Calu3 (cell line): ENCODE results near the gene KCNA1. TPM values are rescaled to one million over a fixed set of nuclear protein-coding genes. Genes with fewer than 3 reads are reported as not detected.

Experiments used
- Bru-seq: library from RNA; stranded (reverse); fragments of 400-500 nt; gene quantifications from one replicate; lab custom pipeline; 2021; lab: Mats Ljungman, UMichigan
- BruChase-seq, 2 experiments: library from RNA; stranded (reverse); fragments of 400-500 nt; gene quantifications; one replicate each; lab custom pipeline; 2021; lab: Mats Ljungman, UMichigan
- BruUV-seq: library from RNA; stranded (reverse); fragments of 400-500 nt; replicated peaks from 2 replicates; lab custom pipeline; 2021; lab: Mats Ljungman, UMichigan
- CTCF ChIA-PET: fragments of 300-600 bp; sonication (Branson Sonifier 250); formaldehyde crosslinking; loops from one replicate; lab custom pipeline; 2022; ENCODE audit warnings: antibody characterized with exemption; lab: Charles Lee
- DNase-seq: peaks from one replicate; pipeline ENCODE4 v3.0.0; 2022
- H3K27ac Mint-ChIP-seq: one replicate; pipeline ENCODE4 v1.8.0; 2022; ENCODE audit warnings: mixed read lengths; ENCODE audit not compliant: unreplicated experiment
- H3K27me3 Mint-ChIP-seq: one replicate; pipeline ENCODE4 v1.8.0; 2022; ENCODE audit warnings: mixed read lengths; ENCODE audit not compliant: unreplicated experiment
- H3K36me3 Mint-ChIP-seq: one replicate; pipeline ENCODE4 v1.8.0; 2022; ENCODE audit warnings: mild to moderate bottlenecking, moderate library complexity, mixed read lengths; ENCODE audit not compliant: insufficient read depth, unreplicated experiment
- H3K4me1 Mint-ChIP-seq: one replicate; pipeline ENCODE4 v1.8.0; 2022; ENCODE audit warnings: mild to moderate bottlenecking, low read depth, mixed read lengths; ENCODE audit not compliant: unreplicated experiment
- H3K4me3 Mint-ChIP-seq: one replicate; pipeline ENCODE4 v1.8.0; 2022; ENCODE audit warnings: mild to moderate bottlenecking, low read depth, moderate library complexity, mixed read lengths; ENCODE audit not compliant: unreplicated experiment
- H3K9me3 Mint-ChIP-seq: one replicate; pipeline ENCODE4 v1.8.0; 2022; ENCODE audit warnings: low read depth, mixed read lengths; ENCODE audit not compliant: unreplicated experiment
- intact Hi-C: fragments of 100-400 bp; cut with micrococcal nuclease; formaldehyde crosslinking; loops from one replicate; pipeline ENCODE4 v1.10.0; 2022; ENCODE audit not compliant: unreplicated experiment
- long read RNA-seq: library from polyadenylated mRNA; stranded (forward); transcript quantifications from one replicate; pipeline ENCODE4 v2.0.0, GENCODE V29; 2022
- total RNA-seq: library from RNA; stranded (reverse); gene quantifications from 2 replicates; pipeline ENCODE4 v1.2.3, GENCODE V29; 2022
- TF ChIP-seq, protein P1 (sequence below): fragments of 200-600 bp; IDR thresholded peaks from one replicate; pipeline ENCODE4 v1.8.0; 2022; ENCODE audit warnings: antibody characterized with exemption; ENCODE audit not compliant: unreplicated experiment

Gene KCNA1
- total RNA-seq = not detected in 2 replicates
- not detected for Bru-seq, nascent RNA
- not detected for BruChase-seq, experiment 1, labeled RNA remaining after a 6-hour chase
- BruChase-seq, experiment 2, labeled RNA remaining after a 2-hour chase = not detected
- long read RNA-seq = 0 reads

DNA sequence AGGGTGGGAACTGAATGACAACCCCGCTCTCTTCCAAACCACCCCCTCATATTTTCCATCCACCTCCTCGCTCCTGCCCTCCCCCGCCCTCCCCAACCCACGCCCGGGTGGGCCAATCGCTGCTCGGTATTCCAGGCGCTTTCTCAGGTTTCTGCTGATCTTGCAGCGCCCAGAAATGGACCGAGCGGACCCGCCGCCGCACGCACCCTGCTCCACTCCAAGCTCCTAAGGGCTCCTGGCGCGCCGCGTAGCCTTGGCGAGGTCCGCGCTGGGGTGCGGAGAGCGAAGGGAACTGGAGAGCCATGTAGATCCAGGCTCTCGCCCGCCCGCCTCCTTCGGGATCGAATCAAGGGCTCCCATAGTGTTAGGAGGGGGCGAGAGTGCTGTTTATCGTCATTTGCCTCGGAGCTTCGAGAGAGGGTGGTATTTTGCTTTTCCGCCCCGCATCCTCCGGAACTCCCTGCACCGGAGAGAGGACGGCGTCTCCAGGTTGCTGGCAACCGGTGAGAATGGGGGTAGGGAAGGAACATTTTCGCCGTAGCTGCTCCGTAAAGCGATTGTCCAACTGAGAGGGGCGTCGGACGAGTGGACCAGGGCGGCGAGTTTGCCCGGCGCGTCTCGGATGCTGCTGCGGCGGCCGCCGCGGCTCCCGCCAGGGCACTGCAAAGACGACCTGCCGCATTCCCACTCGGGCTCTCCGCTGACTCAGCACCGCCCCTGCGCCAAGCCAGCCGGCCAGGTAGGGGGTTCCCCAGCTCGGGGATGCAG, at the start of gene KCNA1:
KCNA1 (plus strand) TSS at position 172 of the 768 bp plus-strand sequence. CDS start 1,474 bp downstream, outside the sequence.
- no TSS peak for BruUV-seq
- H3K36me3 Mint-ChIP-seq = no peaks in the 10 kb centered on the region
- no peaks in the 10 kb centered on the region for H3K4me1 Mint-ChIP-seq
- H3K9me3 Mint-ChIP-seq = no peaks in the 10 kb centered on the region
- TF ChIP-seq, protein P1, sequence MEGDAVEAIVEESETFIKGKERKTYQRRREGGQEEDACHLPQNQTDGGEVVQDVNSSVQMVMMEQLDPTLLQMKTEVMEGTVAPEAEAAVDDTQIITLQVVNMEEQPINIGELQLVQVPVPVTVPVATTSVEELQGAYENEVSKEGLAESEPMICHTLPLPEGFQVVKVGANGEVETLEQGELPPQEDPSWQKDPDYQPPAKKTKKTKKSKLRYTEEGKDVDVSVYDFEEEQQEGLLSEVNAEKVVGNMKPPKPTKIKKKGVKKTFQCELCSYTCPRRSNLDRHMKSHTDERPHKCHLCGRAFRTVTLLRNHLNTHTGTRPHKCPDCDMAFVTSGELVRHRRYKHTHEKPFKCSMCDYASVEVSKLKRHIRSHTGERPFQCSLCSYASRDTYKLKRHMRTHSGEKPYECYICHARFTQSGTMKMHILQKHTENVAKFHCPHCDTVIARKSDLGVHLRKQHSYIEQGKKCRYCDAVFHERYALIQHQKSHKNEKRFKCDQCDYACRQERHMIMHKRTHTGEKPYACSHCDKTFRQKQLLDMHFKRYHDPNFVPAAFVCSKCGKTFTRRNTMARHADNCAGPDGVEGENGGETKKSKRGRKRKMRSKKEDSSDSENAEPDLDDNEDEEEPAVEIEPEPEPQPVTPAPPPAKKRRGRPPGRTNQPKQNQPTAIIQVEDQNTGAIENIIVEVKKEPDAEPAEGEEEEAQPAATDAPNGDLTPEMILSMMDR = no peak
- no peak for DNase-seq
- intact Hi-C loops = no loop called here
- H3K27ac Mint-ChIP-seq = no peak within 1 kb of the TSS
- H3K27me3 Mint-ChIP-seq = peaks cover 7% of the 10 kb centered on the region
- CTCF ChIA-PET = no interaction called here
- H3K4me3 Mint-ChIP-seq = no peak within 1 kb of the TSS

DNA sequence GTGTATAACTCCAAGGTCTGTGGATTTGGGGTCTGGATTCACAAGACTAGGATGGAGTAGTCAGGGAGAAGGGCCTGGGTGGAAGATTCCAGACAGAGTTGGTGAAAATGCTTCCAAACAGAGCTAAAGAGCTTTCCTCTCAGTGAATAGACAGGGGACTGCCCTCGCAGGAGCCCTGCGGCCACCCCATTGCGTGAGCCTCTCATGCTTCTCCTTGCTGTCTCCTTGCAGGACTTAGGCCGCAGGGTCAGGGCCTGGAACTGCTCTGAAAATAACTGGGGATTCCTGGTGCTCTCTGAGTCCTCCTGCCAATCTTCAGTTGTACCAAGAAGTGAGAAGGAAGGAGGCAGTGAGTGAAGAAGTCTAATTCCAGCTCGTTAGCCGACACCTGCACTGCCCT, 49.0 kb upstream of the KCNA1 start:
- intact Hi-C loops = no loop called here
- Mint-ChIP-seq H3K27ac (no peak overlapping the region), H3K36me3 (no peaks in the 10 kb centered on the region), H3K27me3 (peaks cover 88% of the 10 kb centered on the region), H3K4me1 (no peaks in the 10 kb centered on the region), H3K4me3 (no peak overlapping the region), H3K9me3 (no peaks in the 10 kb centered on the region)
- BruUV-seq = no TSS peak
- DNase-seq = no peak
- CTCF ChIA-PET = no interaction called here
- TF ChIP-seq, protein P1 = no peak

DNA sequence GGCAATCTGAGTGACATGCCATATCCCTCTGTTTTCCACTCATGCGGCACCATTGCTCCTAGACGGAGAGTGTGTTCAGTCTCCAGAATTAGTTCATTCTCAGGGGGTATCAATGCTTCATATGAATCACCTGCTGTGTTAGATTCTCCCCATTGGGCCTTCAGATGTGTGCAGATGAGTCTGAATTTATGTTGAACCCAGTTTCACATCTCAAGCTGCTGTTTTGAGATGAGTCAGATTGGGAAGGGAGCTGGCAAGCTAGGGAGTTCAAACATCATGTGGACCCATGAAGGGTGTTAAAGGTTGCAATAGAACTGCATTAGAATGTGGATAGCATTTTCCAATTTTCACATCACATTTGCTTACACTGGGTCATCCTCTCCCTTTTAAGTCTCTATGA, 46.9 kb upstream of the KCNA1 start:
- Mint-ChIP-seq H3K36me3 (no peaks in the 10 kb centered on the region), H3K9me3 (no peaks in the 10 kb centered on the region), H3K27me3 (peaks cover 89% of the 10 kb centered on the region), H3K4me1 (no peaks in the 10 kb centered on the region), H3K27ac (no peak overlapping the region), H3K4me3 (no peak overlapping the region)
- TF ChIP-seq, protein P1 = no peak
- no TSS peak for BruUV-seq
- CTCF ChIA-PET = no interaction called here
- no peak for DNase-seq
- intact Hi-C loops = no loop called here

DNA sequence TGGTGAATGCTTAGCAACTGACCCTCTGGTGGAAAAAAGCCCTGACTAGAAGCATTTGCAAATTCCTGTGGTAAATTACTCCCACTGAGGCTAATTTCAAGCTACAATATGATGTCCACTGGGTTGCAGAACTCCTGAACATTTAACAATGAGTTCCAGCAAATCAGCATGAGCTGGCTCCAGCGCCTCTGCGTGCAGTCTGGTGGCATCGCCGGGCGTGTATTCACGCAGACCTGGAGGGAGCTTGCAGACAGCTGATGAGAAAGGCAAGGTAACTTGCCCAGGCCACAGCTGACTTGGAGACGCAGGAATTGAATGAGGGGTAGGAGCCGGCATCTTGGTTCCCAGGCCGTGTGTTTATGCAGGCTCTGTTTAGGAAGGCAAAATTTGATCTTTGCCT, 45.1 kb upstream of the KCNA1 start:
- no peak overlapping the region for H3K4me3 Mint-ChIP-seq
- no peak overlapping the region for H3K27ac Mint-ChIP-seq
- TF ChIP-seq, protein P1 = no peak
- H3K27me3 Mint-ChIP-seq = peaks cover 72% of the 10 kb centered on the region
- BruUV-seq = no TSS peak
- CTCF ChIA-PET = interaction anchor here (0.9 kb wide), 1 partner anchor 9 kb away, joined by 3 read pairs; no protein-coding TSS in a partner anchor
- no peaks in the 10 kb centered on the region for H3K36me3 Mint-ChIP-seq
- H3K9me3 Mint-ChIP-seq = no peaks in the 10 kb centered on the region
- no peak for DNase-seq
- no peaks in the 10 kb centered on the region for H3K4me1 Mint-ChIP-seq
- intact Hi-C loops = no loop called here
